HG02623 (cell line): ENCODE results near the gene PIAS4.

Experiments used
- ATAC-seq: cut with Tn5 transposase; IDR thresholded peaks from one replicate; pipeline ENCODE4 v1.9.1; 2021; ENCODE audit warnings: moderate library complexity; ENCODE audit not compliant: unreplicated experiment

Gene PIAS4

DNA sequence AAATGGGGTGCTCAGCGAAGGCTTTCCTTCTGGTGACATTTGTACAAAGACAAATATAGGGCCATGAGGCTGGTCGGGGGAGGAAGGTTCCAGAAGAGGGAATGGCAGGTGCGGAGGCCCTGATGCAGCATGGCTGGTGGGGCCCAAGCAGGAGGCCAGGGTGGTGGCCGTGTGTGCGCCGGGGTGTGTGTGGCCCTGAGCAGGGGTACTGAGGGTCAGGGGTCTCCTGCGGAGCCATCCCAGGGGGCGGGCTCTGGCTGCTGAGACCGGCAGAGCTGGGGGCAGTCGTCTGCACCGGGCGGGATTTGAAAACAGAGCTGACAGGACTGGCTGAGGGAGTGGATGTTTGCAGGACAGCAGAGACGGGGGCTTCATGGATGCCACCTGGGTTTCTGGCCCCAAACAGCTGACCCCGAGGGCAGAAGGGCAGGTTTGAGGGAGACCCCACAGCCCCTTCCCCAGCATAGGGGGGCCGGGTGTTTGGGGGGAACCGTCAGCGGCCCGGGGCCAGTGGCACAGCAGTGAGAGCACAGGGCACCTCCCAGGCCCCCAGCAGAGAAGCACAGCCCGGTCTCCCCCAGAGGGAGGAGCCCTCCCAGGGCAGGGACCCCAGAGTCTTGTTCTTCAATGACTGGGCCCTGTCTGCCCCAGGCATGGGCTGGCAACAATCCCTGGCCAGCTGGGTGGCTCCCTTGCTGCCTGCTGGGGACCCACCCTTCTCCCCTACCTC, 11.4 kb downstream of the PIAS4 start:
- no peak for ATAC-seq

DNA sequence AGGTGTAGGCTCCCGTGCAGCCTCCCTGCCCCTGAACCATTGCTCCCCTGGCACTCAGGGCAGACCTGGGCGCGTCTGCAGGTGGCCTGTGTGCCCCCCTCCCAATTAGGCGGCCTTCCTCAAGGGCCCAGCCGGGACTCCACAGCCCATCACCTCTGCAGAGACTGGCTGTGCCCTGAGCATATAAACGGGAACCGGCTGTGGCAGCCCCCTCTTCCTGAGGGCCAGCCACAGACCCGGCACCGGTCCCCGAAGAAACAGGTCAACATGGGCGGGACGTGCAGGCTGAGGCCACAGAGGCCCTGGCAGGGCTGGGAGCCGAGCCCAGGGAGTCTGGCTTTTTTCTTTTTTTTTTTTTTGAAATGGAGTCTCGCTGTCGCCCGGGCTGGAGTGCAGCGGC, 12.0 kb downstream of the PIAS4 start:
- no peak for ATAC-seq

DNA sequence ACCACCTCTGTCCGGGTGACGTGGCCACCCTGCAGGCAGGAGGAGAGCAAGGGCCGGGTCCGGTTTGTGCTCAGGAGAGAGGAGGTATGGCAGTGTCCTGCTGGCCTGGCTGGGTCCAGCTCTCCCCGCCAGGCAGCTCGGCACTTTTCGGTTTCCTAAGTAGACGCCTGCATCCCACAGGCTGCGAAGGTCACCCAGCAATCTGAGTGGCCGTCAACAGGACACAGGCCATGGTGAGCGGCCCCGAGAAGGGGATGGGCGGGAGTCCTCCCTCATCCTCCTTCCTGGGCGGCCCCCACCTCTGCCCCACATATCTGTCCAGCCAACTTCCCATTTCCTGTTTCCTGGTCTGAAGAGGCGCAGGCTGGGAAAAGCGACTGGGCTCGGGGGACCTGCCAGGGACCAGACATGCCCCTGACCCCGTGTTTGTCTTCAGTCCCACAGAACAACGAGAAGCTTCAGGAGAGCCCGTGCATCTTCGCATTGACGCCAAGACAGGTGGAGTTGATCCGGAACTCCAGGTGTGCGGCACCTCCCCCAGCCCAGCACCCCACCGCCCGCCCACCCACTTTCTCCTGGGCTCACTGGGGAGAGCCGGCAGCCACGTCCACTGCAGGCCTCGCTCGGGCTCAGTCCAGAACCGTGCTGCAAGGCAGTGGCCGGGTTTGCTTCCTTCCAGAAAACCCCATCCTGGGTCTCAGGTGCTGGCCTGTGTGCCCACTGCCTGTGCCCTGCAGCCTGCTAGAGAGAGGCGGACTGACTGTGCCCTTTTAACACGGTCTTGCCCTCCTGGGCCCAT, 16.3 kb downstream of the PIAS4 start:
- no peak for ATAC-seq

DNA sequence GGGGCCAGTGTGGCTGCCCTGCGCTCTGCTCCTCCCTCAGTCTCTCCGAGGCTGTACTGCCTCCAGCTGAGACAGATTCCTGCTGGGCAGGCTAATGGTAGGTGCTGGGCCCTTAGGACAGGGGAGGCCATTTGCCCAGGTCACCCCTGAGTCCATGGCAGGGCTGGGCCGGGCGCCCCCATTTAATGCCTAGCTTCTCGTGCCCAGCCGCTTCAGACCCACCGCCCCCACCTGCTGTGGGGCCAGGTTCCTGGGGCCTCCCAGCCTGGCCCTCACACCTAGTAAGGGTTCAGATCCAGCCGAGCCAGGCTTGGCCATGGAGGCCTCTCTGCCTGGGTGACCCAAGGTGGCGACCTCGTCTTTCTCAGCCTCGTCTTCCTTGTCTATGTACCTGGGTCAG, 17.8 kb downstream of the PIAS4 start:
- ATAC-seq: no peak

DNA sequence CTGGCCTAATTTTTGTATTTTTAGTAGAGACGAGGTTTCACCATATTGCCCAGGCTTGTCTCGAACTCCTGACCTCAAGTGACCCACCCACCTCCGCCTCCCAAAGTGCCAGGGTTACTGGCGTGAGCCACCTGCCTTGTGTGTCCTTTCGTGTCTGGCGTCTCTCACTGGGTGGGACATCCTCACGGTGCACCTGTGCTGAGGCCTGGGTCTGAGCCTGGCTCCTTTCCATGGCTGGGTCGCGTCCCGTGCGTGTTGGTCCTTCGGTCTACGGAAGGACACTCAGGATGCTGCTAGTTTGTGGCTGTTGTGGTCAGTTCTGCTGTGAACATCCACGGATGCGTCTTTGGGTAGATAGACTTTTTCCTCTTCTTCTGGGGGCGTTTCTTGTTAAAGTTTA, 19.6 kb downstream of the PIAS4 start:
- ATAC-seq: no peak

DNA sequence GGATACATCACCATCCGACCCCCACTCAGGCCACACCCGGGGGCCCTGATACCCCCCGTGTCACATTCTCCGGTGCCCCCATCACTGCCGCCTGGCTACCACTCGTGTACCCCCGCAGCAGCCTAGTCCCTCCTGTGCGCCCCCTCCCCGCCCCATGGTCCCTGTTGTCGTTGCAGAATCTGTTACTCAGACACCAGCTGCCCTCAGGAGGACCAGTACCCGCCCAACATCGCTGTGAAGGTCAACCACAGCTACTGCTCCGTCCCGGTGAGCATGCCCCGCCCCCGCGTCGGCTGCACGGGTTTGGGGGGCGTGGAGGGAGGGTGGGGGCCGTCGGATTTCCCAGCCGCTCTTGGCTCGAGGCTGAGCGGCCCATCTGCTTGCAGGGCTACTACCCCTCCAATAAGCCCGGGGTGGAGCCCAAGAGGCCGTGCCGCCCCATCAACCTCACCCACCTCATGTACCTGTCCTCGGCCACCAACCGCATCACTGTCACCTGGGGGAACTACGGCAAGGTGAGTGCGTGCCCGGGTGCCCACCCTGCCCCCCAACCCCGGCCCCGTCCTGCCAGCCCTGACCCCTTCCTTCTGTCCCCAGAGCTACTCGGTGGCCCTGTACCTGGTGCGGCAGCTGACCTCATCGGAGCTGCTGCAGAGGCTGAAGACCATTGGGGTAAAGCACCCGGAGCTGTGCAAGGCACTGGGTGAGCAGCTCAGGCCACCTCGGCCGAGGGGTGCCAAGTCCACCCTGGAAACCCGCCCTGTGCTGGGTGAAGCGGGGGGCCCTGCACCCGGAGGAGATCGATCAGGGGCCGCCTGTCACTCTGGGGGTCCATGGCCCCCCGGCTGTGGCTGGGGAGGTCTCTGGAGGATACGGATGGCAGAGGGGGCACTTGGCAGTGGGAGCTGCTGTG, 21.1 kb downstream of the PIAS4 start:
- ATAC-seq: no peak

DNA sequence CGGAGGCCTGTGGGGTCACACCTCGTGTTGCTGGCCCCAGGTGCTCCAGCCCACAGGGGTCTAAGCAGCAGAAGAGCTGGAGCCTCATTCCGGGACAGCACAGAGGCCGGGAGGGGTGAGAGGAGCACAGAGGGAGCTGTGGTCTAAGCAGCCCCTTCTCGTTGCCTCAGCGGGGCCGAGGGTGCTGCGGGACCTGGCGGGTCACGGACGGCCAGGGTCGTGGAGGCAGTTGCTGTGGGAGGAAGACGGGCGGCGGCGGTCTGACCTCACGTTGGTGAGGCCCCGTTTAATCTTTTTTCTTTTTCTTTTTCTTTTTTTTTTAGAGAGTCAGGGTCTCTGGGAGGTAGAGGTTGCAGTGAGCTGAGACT, 21.7 kb downstream of the PIAS4 start:
- no peak for ATAC-seq

DNA sequence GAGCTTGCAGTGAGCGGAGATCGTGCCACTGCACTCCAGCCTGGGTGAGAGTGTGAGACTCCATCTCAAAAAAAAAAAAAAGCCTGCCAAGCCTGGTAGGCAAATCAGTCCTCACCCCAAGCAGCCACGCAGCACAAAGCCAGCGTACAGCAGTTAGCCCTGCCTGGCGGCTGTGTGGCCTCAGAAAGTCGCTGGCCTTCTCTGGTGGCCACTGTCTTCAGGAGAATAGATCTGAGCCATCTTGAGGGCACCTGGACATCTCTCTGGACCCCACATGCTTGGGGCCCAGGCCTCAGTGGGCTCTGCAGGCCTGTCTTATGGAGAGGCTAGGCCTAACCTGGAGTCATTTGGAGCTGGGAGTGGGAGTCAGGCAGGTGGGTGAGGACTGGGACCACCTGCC, 23.0 kb downstream of the PIAS4 start:
- ATAC-seq: no peak

DNA sequence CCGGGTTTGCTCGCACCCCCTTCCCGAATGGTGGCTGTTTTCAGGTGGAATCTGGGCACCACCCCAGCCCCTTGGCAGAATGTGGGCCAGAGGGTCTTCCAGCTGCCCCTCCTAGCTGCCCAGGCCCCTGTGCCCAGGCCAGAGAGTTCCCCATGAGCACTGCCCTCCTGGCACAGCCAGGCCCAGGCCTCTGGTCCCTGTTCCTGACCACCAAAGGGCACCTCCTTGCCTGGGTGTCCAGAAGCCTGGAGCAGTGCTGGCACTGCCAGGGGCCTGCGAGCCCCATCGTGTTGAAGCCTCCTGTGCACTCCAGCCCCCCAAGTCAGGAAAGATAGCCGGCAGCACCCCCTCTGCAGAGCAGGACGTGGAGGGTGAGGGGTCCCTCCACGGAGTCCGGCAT, 23.4 kb downstream of the PIAS4 start:
- no peak for ATAC-seq

DNA sequence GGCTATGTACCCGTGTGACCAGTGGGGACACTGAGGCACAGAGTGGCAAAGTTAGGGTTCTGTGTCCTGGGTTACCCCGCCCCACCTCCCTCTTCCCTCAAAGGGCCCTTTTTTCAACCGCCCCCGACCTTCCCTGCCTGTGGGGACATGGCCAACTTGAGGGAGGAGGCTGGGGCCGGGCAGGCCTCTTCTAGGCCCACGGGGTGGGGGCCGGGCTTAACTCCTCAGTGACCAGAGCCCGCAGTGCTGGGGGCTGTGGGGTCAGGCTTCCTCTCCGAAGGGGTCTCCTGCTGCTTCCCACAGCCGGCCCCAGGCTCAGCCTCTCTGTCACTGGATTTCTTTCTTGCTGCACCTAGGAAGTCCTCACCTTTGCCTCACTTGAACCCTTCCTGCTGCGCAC, 23.9 kb downstream of the PIAS4 start:
- no peak for ATAC-seq

DNA sequence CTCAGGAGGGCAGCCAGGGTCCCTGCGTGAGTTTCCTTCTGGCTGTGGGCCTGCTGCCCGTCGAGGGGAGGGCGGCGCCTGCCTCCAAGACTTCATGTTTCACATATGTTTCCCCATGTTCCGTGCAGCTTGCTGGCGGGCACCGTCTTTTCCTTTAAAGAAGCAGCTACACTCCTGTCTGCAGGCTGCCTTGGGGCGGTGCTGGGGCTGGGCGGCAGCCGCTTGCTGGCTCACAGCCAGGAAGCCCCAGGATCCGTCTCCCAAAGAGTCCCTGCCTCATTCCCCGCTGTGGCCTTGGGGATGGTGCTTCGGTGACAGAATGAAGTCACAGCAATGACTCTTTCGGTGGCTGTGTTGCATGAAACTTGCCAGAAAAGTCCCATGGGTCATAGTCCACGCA, 24.9 kb downstream of the PIAS4 start:
- ATAC-seq: no peak

DNA sequence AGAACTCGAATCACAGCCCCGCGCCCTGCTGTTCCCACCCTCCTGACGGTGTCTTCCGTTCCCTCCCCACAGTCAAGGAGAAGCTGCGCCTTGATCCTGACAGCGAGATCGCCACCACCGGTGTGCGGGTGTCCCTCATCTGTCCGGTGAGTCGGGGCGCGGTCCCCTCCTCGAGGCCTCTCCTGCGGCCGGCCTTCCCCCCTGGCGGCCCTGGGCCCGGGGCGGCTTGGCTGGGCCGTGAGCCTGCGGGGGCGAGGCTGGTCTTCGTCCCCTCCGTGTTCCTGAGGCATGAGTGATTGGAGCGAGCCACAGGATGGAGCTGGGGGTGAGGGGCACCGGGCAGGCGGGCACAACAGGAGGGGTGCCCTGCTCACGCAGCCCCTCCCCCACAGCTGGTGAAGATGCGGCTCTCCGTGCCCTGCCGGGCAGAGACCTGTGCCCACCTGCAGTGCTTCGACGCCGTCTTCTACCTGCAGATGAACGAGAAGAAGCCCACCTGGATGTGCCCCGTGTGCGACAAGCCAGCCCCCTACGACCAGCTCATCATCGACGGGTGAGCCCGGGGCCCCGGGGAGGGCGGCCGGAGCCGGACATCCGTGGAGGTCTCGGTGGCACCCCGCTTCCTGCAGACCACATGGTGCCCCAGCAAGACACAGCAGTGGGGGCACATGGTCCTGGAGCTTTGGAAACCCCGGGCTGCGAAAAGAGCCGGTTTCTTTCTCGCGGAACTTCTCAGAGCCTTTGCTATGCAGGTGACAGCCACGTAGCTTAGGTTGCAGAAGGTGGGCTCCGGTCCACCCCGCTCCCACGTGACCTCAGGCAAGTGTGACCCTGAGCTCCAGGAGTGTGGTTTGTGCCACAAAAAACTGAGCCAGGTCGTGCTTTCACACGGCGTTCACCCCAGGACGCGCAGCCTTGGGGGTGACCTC, 25.8 kb downstream of the PIAS4 start:
- no peak for ATAC-seq

DNA sequence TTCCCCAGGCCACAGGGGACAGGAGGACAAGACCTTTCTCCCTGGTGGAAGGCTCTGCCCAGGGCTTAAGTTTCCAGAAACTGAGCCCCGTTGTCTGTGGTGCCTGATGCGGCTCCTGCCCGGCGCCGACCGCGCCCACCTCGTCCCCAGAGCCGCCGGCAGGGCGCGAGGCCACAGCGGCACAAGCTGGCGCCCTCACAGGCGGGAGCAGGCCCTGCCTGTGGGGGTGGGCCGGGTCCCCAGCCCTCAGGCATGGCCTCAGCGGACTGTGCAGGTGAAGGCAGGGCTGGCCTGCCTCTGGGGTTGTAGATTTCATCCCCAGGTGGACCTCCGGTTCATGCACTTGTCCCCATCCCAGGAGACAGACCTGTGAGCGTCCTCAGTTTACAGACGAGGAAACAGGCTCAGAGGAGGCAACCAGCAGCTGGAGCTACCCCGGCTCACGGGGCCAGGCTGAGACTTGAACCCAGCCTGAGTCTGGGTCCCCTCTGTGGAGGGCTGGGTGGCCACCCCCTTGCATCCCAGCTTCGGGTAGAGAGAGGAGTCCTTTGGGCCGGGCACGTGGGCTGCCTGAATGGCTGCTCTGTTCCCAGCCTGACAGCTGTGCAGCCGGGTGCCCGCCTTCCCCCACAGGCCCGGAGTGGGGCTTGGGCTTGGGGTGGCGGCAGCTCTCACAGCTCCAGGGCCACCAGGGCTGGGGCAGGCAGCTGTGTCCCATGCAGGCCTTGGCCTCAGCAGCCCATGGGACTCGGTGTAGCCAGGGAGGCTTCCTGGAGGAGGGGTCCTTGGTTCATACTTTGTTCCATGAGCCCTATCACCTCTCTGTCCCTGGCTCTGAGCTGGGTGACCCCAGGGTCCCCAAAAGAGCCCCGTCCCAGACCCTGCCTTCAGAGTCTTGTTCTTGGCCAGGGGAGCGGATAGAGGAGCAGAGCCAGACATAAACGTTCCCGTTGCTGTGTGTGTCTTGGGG, 26.8 kb downstream of the PIAS4 start:
- ATAC-seq: no peak

DNA sequence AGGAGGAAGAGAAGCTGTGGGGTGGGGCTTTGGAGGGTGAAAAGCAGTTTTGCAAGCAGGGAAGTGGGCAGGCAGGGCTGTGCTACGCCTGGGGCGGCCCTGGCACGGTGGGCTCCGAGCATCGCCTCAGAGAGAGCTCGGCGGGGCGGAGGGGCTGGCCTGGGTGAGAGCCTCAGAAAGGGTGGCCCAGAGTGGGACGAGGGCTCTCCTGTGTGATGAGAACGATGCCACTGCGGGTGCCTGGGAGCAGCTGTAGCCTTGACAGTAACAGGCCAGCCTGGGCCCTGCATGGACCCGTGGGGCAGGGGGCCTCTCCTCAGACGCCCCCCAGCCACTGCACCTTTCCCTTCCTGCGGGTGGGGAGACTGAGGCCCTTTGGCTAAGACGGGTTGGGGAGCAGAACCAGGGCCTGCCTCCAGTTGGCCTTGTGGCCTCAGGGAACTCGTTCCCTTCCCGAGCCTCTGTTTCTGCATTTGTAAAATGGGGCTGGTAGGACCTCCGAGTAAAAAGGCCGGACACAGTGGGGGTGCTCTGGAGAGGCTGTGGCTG, 27.6 kb downstream of the PIAS4 start:
- ATAC-seq: no peak

DNA sequence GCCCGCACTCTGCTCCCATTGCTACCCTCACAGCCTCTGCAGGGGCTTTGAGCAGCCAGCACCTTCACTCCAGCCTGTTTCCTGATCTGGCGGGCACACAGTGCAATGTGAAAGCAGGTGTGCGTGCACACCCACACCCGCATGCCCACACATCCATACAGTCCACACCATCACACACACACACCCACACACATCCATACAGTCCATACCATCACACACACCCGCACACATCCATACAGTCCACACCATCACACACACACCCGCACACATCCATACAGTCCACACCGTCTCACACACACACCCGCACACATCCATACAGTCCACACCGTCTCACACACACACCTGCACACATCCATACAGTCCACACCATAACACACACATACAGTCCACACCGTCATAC, 28.0 kb downstream of the PIAS4 start:
- ATAC-seq: no peak

DNA sequence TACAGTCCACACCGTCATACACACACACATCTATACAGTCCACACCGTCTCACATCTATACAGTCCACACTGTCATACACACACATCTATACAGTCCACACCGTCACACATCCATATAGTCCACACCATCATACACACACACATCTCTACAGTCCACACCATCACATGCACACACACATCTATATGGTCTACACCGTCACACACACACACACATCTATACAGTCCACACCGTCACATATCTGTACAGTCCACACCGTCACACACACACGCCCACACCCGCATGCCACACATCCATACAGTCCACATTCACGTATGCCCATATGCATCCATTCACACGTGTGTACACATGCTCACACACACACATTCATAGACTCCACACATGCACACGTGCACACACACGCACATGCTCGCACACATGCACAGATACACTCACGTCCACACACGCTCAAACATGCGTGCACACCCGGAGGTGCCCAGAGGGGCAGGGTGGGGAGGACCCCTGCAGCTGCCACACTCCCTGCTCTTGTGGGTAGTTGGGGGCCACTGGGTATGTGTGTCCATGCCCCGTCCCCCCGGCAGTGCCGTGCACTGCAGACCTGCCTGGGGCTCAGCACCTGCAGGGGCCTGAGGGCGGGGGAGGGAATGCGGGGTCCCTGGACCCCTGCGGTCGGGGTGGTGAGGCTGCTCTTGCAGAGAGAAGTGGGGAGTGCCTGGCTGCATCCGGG, 29.2 kb downstream of the PIAS4 start:
- no peak for ATAC-seq

DNA sequence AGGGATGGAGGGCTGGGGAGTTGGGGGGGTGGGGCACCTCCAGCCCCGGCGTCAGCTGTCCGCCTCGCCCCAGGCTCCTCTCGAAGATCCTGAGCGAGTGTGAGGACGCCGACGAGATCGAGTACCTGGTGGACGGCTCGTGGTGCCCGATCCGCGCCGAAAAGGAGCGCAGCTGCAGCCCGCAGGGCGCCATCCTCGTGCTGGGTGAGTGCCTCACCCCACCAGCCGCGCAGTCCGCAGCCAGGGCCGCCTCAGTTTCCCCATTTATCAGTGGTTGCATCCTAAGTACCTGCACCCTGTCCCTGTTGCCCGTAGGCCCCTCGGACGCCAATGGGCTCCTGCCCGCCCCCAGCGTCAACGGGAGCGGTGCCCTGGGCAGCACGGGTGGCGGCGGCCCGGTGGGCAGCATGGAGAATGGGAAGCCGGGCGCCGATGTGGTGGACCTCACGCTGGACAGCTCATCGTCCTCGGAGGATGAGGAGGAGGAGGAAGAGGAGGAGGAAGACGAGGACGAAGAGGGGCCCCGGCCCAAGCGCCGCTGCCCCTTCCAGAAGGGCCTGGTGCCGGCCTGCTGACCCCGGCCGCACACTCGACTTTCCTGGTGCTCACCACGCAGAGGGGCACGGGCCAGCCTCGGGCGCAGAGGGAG, 29.9 kb downstream of the PIAS4 start:
- no peak for ATAC-seq

DNA sequence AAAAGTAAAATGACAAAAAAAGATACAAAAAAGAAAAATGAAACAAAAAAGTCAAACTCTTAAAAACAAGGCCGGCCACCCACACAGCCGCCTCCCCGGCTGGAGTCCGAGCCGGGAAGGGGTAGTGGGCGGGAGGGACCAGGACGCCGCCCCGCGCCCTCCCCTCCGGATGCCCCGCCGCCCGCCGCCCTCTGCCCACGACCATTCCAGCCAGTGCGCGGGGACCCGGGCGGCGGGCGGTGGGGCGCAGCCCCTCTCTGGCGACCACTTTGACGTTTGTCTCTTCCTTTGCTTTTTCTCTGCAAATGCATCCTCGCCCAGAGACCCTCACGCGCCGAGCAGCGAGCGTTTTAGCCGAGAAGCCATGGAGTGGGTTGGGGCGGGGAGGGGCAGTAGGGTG, 30.5 kb downstream of the PIAS4 start:
- ATAC-seq: no peak
